DMS114 treated with DMSO at 0.1 percent for 48 hours (cell line): ENCODE data around the gene HBQ1.
"Not testable (repeated sequence)": the region's sequence is repeated elsewhere in the genome, so short reads cannot be mapped to it uniquely, and the experiment has no call there.

Experiments
- DNase-seq: peaks from one replicate; lab custom pipeline; 2025; ENCODE audit not compliant: unreplicated experiment; lab: John Stamatoyannopoulos, UW

Gene HBQ1

GRCh38 chr16:200388-200787, 20.1 kb downstream of the HBQ1 start:
- no peak for DNase-seq

GRCh38 chr16:203246-203645, 23.0 kb downstream of the HBQ1 start:
- DNase-seq, result no peak

DNA sequence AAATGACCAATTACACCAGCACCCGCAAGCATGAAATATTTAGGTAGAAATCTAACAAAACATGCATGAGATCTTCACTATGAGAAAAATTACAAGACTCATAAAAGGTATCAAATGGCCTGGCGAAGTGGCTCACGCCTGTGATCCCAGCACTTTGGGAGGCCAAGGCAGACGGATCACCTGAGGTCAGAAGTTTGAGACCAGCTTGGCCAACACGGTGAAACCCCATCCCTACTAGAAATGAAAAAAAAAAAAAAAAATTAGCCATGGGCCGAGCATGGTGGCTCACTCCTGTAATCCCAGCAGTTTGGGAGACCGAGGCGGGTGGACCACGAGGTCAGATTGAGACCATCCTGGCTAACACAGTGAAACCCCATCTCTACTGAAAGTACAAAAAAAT, 23.8 kb downstream of the HBQ1 start:
- DNase-seq, result not testable (repeated sequence)

DNA sequence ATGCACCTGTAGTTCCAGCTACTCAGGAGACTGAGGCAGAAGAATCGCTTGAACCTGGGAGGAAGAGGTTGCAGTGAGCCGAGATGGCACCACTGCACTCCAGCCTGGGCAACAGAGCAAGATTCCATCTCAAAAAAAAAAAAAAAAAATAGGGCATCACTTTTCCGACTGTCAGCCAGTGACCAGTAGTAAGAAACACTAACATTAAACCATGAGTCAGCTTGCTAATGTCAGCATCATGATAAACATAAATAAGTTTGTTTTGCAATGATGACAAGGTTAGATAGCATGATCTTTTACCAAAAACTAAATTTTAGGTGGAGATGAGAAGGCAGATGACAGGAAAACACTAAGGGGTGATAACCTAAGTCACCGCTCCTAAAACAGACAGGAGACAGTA, 29.1 kb downstream of the HBQ1 start:
- not testable (repeated sequence) for DNase-seq

GRCh38 chr16:211631-212180, 31.4 kb downstream of the HBQ1 start:
- not testable (repeated sequence) for DNase-seq

- no peak for DNase-seq
Measured at GRCh38 chr16:212999-213398, 32.7 kb downstream of the HBQ1 start.

DNA sequence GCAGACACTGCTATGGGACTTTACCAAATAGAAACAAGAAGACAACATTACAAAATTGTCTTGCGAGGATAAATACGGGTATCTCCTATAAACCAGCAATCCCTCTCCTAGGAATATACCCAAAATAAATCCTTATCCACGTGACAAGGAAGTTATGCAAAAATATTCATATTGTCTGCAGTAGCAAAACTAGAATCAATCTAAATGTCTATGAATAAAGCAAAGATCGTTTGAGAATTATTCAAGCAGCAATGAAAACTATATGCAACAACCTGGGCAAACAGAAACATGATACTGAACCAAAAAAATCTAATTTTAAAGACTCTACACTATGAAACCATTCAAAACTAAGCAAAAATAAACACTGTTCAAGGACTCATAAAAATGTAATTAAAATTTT, 39.8 kb downstream of the HBQ1 start:
- no peak for DNase-seq

DNA sequence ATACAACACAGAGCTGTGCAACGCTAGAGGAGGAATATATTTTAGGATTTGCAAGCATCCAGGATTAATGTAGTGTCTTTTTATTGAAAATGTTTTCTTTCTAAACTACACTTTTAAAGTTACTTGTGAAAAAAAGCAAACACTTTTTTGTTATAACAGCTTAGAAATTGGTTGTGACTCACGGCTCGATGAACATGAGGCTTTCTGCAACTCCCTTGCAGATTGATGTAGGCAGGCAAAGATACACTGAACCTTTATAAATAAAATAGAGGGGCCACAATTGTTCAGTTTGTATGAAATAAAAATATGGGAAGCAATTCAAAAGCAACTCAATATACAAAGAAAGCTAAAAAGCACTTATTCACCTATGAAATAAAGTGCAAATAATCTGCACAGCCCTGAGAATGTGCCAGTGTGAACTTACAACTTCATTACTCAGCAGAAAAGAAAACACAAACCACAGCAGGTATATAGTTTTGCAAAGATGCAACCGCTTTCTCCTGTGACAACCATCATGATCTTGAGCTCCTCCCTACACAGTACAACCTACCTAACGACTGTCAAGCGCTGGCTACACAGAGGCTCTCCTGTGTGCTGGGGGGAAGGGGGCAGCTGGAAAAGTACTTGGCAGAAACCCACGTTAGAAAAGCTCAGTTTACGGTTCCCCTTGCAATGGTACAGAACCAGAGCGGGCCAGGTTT, 48.0 kb downstream of the HBQ1 start:
- DNase-seq, result no peak

- DNase-seq, result peak; percentile 74
Measured at GRCh38 chr16:228852-229730, 48.8 kb downstream of the HBQ1 start, which contains the start of gene LUC7L. Gene LUC7L (minus strand): TSS chr16:229449. CDS start chr16:229339, 110 bp downstream.

DNA sequence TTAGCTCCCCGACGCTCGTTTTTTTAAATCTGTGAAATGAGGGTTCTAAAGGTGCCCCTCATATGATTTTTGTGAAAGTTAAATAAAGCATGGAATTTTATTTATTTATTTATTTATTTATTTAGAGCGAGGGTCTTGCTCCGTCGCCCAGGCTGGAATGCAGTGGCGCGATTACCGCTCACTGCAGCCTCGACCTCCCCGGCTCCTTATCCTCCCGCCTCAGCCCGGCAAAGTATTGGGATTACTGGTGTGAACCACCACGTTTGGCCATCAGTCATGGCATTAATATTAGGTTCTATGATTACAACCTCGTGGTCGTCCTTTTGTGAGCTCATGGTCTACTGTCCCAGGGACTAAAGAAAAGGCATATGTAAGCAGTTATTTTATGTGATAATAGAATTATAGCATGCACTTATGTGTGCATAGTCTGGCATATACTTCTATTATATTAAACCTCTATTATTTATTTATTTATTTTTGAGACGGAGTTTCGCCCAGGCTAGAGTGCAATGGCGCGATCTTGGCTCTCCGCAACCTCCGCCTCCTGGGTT, 49.5 kb downstream of the HBQ1 start:
- DNase-seq, result no peak

- not testable (repeated sequence) for DNase-seq
Measured at GRCh38 chr16:230351-230750, 50.1 kb downstream of the HBQ1 start.
